ENCODE measurements around the gene NAA16.

DNA sequence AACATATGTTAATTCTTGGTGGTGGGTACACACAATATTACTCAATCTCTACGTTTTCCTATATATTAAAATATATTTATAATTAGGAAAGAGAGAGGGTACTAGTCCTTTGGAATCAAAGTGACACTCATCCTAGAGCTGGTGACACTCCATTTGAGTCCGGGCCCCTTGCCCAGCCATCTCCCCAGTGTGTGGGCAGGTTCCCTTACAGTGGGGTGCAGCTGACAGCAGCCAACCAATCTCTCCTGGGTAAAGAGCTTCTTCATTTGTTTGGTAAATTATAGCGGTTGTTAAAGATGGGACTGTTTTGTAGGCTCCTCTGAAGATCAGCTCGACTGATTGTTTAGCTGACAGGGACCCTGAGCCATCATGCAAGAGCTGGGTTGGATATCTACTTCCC, 109.1 kb downstream of the NAA16 start:
- no peak for TF ChIP-seq POLR2A (IDR thresholded peaks at IDR 0.05)
- TF ChIP-seq, protein P1, sequence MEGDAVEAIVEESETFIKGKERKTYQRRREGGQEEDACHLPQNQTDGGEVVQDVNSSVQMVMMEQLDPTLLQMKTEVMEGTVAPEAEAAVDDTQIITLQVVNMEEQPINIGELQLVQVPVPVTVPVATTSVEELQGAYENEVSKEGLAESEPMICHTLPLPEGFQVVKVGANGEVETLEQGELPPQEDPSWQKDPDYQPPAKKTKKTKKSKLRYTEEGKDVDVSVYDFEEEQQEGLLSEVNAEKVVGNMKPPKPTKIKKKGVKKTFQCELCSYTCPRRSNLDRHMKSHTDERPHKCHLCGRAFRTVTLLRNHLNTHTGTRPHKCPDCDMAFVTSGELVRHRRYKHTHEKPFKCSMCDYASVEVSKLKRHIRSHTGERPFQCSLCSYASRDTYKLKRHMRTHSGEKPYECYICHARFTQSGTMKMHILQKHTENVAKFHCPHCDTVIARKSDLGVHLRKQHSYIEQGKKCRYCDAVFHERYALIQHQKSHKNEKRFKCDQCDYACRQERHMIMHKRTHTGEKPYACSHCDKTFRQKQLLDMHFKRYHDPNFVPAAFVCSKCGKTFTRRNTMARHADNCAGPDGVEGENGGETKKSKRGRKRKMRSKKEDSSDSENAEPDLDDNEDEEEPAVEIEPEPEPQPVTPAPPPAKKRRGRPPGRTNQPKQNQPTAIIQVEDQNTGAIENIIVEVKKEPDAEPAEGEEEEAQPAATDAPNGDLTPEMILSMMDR (IDR thresholded peaks at IDR 0.05): no peak

All from uterus (tissue), 2 donors.